HL-60 (cell line): ENCODE results near the gene SP9.

ENCODE experiments used
- DNase-seq, 2 experiments: peaks; one replicate each; pipeline ENCODE4 v3.0.0-alpha.2; 2010 to 2020; ENCODE audit warnings: low read depth in 1 of 2, low spot score in 1 of 2
- H3K27ac ChIP-seq: fragments of 250-450 bp; sonication (Bioruptor Pico); replicated peaks from 2 replicates; pipeline ENCODE4 v1.5.1; 2020; ENCODE audit warnings: mild to moderate bottlenecking, moderate library complexity
- H3K27me3 ChIP-seq: fragments of 250-450 bp; sonication (Bioruptor Pico); 2 replicates; pipeline ENCODE4 v1.5.1; 2021; ENCODE audit warnings: mild to moderate bottlenecking, moderate library complexity; ENCODE audit not compliant: insufficient read depth, poor library complexity, severe bottlenecking
- H3K4me3 ChIP-seq: replicated peaks from 2 replicates; pipeline ENCODE4 v1.5.1; 2011; ENCODE audit warnings: mild to moderate bottlenecking, control low read depth, low read length; ENCODE audit not compliant: insufficient read depth
- GABPA ChIP-seq: IDR thresholded peaks from 2 replicates; pipeline ENCODE4 v1.6.1; 2012; ENCODE audit warnings: low read depth
- POLR2AphosphoS5 ChIP-seq: IDR thresholded peaks from 2 replicates; pipeline ENCODE4 v1.6.1; 2012; ENCODE audit warnings: low read depth
- SPI1 ChIP-seq: IDR thresholded peaks from 2 replicates; pipeline ENCODE4 v1.6.1; 2012; ENCODE audit warnings: low read depth, mild to moderate bottlenecking, borderline replicate concordance
- TF ChIP-seq, protein P1 (sequence below): IDR thresholded peaks from 2 replicates; pipeline ENCODE4 v1.6.1; 2012; ENCODE audit warnings: low read depth; ENCODE audit not compliant: insufficient replicate concordance
- TF ChIP-seq, protein P2 (sequence below): IDR thresholded peaks from one replicate; pipeline ENCODE4 v1.5.1; 2011; ENCODE audit warnings: low read length, control low read depth, inconsistent platforms; ENCODE audit not compliant: insufficient read depth

SP9 gene

DNA sequence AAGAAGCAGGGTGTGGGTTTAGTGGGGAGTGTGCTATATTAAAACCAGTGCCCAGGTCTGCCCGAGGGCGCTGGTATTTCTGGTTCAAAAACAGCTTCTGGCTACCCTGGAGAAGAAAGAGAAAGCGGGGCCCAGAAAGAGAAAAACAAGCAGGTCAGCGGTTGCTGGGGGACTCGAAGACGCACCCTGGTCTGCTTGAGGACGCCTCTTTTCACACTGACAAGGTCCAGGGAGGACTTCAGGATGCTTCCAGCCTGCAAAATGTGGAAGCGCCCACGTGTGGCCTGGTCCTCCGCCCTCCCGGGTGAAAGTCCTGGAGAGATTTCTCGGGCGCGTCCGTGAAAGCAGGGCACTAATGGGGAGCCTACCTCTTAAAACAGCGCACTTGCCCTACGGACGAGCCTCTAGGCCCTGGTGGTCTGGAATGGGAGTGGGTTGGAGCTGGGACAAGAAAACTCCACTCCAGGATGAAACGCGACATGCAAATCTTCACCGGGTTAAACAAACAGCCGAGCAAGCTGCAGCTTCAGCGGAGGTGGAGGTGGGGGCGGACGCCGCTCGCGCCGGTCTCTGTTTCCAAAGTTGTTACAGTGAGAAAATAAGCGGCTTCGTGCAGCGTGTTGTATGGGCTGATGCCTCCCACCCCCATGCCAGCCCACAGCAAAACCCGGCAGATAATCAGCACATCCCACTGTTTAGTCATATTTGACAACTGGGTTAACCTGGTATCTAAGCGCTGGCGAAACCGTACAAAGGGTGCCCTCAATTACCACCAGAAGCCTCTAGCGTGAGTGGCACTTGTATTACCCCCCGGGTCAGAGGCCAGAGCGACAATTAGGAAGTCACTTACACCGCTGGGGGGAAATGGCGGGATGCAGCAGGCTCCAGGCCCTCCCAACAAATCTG lies 1.1 kb upstream of the SP9 start:
- DNase-seq: no peak

DNA sequence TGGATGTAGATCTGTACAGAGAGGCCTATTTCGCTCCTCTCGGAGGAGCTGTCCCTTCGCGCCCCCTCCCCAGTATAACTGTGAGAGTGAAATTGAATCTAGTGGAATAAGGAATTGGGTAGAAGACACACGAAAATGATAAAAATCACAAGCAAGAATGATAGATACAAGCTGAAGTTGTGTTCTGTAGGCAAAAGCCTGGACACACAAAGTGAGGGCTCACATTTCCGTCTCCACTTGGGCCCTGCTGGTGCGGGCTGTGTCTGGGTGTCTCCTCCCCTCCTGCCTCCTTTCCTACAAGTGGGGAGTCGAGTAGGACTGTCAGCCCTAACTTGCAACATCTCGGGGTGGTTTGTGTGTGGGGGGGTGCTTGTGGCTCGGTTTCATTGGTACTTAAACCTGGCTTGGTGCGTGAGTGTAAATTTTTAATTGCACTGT lies 457 bp upstream of the SP9 start:
- no peak for DNase-seq
- TF ChIP-seq POLR2AphosphoS5 (no peak), GABPA (no peak), SPI1 (no peak)
- TF ChIP-seq, protein P1, sequence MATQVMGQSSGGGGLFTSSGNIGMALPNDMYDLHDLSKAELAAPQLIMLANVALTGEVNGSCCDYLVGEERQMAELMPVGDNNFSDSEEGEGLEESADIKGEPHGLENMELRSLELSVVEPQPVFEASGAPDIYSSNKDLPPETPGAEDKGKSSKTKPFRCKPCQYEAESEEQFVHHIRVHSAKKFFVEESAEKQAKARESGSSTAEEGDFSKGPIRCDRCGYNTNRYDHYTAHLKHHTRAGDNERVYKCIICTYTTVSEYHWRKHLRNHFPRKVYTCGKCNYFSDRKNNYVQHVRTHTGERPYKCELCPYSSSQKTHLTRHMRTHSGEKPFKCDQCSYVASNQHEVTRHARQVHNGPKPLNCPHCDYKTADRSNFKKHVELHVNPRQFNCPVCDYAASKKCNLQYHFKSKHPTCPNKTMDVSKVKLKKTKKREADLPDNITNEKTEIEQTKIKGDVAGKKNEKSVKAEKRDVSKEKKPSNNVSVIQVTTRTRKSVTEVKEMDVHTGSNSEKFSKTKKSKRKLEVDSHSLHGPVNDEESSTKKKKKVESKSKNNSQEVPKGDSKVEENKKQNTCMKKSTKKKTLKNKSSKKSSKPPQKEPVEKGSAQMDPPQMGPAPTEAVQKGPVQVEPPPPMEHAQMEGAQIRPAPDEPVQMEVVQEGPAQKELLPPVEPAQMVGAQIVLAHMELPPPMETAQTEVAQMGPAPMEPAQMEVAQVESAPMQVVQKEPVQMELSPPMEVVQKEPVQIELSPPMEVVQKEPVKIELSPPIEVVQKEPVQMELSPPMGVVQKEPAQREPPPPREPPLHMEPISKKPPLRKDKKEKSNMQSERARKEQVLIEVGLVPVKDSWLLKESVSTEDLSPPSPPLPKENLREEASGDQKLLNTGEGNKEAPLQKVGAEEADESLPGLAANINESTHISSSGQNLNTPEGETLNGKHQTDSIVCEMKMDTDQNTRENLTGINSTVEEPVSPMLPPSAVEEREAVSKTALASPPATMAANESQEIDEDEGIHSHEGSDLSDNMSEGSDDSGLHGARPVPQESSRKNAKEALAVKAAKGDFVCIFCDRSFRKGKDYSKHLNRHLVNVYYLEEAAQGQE: no peak
- TF ChIP-seq, protein P2, sequence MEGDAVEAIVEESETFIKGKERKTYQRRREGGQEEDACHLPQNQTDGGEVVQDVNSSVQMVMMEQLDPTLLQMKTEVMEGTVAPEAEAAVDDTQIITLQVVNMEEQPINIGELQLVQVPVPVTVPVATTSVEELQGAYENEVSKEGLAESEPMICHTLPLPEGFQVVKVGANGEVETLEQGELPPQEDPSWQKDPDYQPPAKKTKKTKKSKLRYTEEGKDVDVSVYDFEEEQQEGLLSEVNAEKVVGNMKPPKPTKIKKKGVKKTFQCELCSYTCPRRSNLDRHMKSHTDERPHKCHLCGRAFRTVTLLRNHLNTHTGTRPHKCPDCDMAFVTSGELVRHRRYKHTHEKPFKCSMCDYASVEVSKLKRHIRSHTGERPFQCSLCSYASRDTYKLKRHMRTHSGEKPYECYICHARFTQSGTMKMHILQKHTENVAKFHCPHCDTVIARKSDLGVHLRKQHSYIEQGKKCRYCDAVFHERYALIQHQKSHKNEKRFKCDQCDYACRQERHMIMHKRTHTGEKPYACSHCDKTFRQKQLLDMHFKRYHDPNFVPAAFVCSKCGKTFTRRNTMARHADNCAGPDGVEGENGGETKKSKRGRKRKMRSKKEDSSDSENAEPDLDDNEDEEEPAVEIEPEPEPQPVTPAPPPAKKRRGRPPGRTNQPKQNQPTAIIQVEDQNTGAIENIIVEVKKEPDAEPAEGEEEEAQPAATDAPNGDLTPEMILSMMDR: no peak
- no peak overlapping the region for H3K4me3 ChIP-seq
- H3K27ac ChIP-seq: no peak overlapping the region
- peaks cover 88% of the 10 kb centered on the region for H3K27me3 ChIP-seq

More for the DNA sequence above, 1.1 kb upstream of the SP9 start:
- Histone ChIP-seq H3K27me3 (peaks cover 88% of the 10 kb centered on the region), H3K27ac (no peak overlapping the region), H3K4me3 (no peak overlapping the region)
- TF ChIP-seq, protein P1: no peak

DNA sequence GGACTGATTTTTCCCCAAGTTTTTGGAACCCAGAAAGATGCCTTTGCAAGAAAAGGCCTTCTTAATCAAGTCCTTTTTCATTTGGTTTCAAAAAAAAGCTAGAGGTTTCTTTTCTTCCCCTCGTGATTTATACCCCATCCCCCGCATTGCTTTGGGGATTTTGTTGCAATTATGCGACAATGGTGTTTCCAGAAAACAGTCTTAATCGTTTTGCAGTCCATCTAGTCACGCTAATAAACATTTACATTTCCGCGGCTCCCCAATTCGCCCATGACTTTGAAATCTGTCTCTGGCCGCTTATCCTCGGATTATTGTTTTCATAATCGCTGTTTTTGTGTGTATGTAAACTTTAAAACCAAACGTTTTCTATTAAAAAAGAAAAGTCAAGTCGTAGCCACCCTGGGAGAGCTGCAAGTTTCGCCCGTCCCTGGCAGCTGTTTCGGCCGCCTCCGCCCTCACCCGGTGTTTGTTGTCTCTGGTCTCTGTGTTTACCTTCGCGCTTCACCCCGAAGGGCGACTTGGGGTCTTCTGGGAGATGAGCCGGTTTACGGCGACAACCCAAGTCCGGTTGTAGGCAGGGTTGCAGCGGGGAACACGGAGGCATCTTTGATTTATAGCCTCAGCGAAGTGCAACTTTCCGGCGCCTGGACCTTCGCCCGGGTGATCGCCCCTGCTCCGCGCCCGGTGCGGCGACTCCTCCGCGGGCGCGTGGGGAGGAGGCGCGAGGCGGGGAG lies 667 bp downstream of the SP9 start:
- H3K27me3 ChIP-seq: peaks cover 90% of the 10 kb centered on the region
- peak overlapping the region; percentile 47 for H3K4me3 ChIP-seq
- H3K27ac ChIP-seq: no peak overlapping the region
- TF ChIP-seq, protein P1: no peak
- TF ChIP-seq GABPA (no peak), SPI1 (no peak), POLR2AphosphoS5 (no peak)
- TF ChIP-seq, protein P2: no peak
- DNase-seq: no peak
